Stimulated activated naive CD8-positive, alpha-beta T cell treated with anti-CD3 and anti-CD28 coated beads, Interleukin-15, Interleukin-2, amounts not matched to agents 100 ng/mL and 50 ng/mL, for 24 hours (primary cell): ENCODE measurements around the gene WDPCP.

Experiments used
- H3K27ac Mint-ChIP-seq: one replicate; pipeline ENCODE4 v1.8.0; 2021; ENCODE audit warnings: mild to moderate bottlenecking, mixed read lengths
- H3K27me3 Mint-ChIP-seq: one replicate; pipeline ENCODE4 v1.8.0; 2021; ENCODE audit warnings: mixed read lengths
- H3K36me3 Mint-ChIP-seq: one replicate; pipeline ENCODE4 v1.8.0; 2021; ENCODE audit warnings: low read depth, mixed read lengths
- H3K4me1 Mint-ChIP-seq: one replicate; pipeline ENCODE4 v1.8.0; 2021; ENCODE audit warnings: low read depth, mixed read lengths
- H3K4me3 Mint-ChIP-seq: one replicate; pipeline ENCODE4 v1.8.0; 2021; ENCODE audit warnings: mild to moderate bottlenecking, mixed read lengths
- H3K9me3 Mint-ChIP-seq: one replicate; pipeline ENCODE4 v1.8.0; 2021; ENCODE audit warnings: mixed read lengths

Gene WDPCP

DNA sequence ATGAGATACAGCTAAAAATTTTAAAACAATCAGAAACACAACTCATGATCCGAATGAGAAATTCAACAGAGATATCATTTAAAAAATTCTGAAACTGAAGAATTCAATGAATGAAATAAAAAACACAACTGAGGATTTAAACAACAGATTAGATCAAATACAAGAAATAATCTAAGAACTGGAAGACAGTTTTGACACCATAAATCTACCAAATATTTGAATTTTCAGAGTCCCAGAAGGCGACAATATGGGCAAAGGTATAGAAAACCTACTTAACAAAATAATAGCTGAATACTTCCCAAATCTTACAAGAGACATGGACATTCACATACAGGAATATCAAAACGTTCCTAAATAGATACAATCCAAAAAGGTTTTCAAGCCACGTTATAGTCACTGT is 315.7 kb downstream of the WDPCP start:
- Mint-ChIP-seq H3K27ac (no peak overlapping the region), H3K36me3 (peaks cover 46% of the 10 kb centered on the region), H3K4me1 (no peaks in the 10 kb centered on the region), H3K4me3 (no peak overlapping the region), H3K27me3 (no peaks in the 10 kb centered on the region), H3K9me3 (peaks cover 53% of the 10 kb centered on the region)

DNA sequence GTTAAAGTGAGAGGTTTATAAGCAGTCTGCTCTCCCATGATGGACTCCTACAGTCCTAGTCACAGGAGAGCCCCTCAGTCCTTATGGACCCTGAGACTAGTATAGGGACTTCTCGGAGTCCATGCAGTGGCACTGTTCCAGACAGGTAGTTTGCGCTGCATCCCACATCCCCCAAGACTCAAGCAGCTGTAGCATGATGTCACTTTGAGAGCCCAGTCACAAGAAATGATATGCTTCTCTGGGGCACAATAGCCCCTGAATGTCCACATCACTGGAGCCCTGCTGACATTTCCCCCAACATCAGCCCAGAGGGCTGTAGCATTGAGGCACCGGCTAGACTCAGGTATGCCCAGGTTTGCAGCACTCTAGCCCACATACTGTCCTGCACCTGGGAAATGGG is 317.6 kb downstream of the WDPCP start:
- no peak overlapping the region for H3K4me3 Mint-ChIP-seq
- H3K27ac Mint-ChIP-seq, result no peak overlapping the region
- peaks cover 43% of the 10 kb centered on the region for H3K36me3 Mint-ChIP-seq
- no peaks in the 10 kb centered on the region for H3K4me1 Mint-ChIP-seq
- H3K9me3 Mint-ChIP-seq, result peaks cover 49% of the 10 kb centered on the region
- H3K27me3 Mint-ChIP-seq, result no peaks in the 10 kb centered on the region

DNA sequence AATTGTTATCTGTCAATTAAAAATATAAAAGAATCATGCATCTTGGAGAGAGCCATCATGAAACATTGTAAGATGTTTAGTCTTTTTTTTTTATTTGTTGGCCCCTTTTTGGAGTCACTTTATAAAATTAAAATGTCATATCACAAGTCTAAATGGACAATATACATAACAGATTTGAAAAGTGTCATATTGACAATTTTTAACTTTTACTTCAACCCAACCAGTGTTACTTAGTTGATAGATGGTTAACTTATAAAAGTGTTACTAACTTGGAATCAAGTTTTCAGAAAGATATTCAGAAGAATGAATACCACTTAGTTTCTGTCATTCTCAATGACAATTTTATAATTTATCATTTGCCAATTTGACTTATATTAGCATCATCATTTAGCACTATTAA is 319.3 kb downstream of the WDPCP start:
- Mint-ChIP-seq H3K27ac (no peak overlapping the region), H3K27me3 (no peaks in the 10 kb centered on the region), H3K36me3 (peaks cover 37% of the 10 kb centered on the region), H3K4me3 (no peak overlapping the region), H3K4me1 (no peaks in the 10 kb centered on the region), H3K9me3 (peaks cover 35% of the 10 kb centered on the region)

DNA sequence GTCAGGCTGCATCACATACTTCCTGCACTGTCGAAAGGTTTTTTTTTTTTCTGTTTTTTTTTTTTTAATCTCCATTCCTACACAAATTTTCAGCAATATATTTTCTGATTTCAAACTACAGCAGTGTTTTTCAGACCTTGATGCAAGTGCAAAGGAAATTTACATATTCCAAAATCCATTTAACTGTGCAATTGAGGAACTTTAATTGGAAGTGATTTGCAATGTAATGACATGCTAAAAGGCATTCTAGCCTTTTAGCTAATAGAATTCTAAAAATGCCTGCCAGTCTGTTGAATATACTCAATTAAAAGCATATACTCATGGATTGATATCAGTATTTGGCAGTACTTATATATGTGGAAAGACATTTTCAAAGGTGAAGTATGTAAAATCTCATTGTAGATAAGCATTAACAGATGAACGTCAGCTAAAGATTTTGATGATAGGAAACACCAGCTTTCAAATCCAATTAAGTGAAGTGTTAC is 327.1 kb downstream of the WDPCP start:
- Mint-ChIP-seq H3K4me3 (no peak overlapping the region), H3K27ac (no peak overlapping the region), H3K36me3 (peaks cover 11% of the 10 kb centered on the region), H3K4me1 (peaks cover 12% of the 10 kb centered on the region), H3K27me3 (no peaks in the 10 kb centered on the region), H3K9me3 (peaks cover 4% of the 10 kb centered on the region)

DNA sequence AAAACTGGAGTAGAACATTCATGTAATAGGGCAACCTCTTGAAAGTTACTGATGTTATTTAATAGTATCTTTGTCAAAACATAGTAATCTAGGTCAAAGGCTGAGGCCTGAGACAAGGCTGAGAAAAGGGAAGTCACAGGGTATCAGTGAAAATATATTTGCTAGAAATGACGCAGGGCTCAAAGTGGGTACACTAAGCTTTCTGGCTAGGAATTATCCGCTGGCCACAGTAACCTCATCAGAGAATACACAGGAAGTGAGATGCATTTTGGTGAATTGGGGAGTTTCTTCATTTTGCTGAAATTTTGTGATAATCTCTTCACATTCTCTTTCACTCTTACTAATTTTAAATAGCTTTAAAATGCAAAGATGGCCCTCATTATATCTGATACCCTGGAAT is 330.8 kb downstream of the WDPCP start:
- peaks cover 19% of the 10 kb centered on the region for H3K9me3 Mint-ChIP-seq
- H3K27ac Mint-ChIP-seq, result no peak overlapping the region
- H3K4me3 Mint-ChIP-seq, result no peak overlapping the region
- peaks cover 12% of the 10 kb centered on the region for H3K4me1 Mint-ChIP-seq
- no peaks in the 10 kb centered on the region for H3K27me3 Mint-ChIP-seq
- H3K36me3 Mint-ChIP-seq, result peaks cover 14% of the 10 kb centered on the region

DNA sequence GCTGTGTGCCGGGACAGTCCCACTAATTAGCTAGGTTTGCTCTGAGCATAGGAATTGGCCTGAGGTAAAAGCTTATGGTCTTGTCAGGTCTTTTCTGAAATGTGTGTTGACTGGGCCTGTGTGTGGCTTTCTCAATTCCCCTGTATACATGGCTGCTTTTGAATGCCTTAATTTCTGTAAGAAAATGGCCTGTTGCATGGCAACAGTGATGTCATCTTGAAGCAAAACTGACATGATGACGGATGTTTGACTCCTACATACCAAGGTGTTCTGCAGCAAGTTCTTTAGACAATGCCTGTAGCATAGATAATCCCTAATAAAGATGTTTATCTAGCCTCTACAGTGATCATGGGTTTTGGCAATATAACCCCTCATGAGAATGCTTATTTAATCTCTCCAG is 339.1 kb downstream of the WDPCP start:
- no peak overlapping the region for H3K27ac Mint-ChIP-seq
- H3K4me1 Mint-ChIP-seq, result no peaks in the 10 kb centered on the region
- peaks cover 28% of the 10 kb centered on the region for H3K9me3 Mint-ChIP-seq
- H3K27me3 Mint-ChIP-seq, result no peaks in the 10 kb centered on the region
- H3K4me3 Mint-ChIP-seq, result no peak overlapping the region
- H3K36me3 Mint-ChIP-seq, result peaks cover 22% of the 10 kb centered on the region

DNA sequence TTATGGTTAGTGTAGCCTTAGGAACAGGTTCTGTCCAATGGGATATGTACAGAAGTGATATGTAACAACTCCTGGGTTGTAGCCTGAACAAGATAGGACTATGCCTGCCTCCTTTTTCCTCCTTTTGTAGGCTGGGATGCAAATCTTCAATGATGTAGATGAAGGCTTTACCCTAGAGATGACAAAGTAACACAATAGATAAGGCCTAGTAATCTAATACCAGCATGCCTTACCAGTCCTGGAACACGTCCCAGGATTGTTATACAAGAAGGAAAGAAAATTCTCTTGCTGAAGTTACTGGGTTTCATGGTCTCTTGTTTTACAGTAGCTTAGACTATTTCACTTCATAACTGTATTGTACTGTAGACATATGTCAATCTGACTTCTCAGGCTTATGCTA is 345.5 kb downstream of the WDPCP start:
- no peak overlapping the region for H3K4me3 Mint-ChIP-seq
- H3K27ac Mint-ChIP-seq, result no peak overlapping the region
- no peaks in the 10 kb centered on the region for H3K27me3 Mint-ChIP-seq
- no peaks in the 10 kb centered on the region for H3K4me1 Mint-ChIP-seq
- H3K36me3 Mint-ChIP-seq, result peaks cover 3% of the 10 kb centered on the region
- H3K9me3 Mint-ChIP-seq, result no peaks in the 10 kb centered on the region

DNA sequence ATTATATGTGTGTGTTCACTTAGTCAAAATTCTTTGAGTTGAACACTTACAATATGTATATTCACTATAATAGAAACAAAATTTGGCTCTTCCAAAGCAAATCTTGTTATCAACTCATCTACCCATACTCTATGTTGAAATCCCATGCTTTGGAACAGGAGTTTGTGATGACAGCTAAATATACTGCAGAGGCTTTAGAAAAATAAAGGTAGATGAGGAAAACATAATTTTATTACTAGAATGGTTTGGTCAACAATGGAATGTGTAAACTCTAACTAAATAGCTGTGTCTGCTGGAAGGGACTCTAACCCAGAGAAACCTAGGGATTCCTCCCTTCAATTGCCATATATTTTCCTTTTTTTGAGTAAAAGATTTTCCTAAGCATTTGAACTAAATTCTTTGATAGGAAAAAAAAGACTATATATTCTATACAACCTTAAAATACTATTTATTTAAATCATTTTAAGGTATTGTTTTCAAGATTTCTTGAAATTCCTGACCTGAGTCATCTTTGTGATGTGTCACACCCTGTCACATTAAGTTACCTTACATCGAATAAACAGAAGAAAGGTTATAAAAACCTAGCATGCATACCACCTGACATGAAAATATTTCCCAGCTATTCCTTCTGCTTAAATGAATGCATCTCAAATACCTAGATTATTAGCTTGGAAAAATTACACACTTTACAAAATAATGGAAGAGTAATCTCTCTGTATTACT is 362.2 kb downstream of the WDPCP start:
- Mint-ChIP-seq H3K4me3 (no peak overlapping the region), H3K27ac (no peak overlapping the region), H3K36me3 (peaks cover 2% of the 10 kb centered on the region), H3K4me1 (no peaks in the 10 kb centered on the region), H3K9me3 (peaks cover 3% of the 10 kb centered on the region), H3K27me3 (no peaks in the 10 kb centered on the region)

DNA sequence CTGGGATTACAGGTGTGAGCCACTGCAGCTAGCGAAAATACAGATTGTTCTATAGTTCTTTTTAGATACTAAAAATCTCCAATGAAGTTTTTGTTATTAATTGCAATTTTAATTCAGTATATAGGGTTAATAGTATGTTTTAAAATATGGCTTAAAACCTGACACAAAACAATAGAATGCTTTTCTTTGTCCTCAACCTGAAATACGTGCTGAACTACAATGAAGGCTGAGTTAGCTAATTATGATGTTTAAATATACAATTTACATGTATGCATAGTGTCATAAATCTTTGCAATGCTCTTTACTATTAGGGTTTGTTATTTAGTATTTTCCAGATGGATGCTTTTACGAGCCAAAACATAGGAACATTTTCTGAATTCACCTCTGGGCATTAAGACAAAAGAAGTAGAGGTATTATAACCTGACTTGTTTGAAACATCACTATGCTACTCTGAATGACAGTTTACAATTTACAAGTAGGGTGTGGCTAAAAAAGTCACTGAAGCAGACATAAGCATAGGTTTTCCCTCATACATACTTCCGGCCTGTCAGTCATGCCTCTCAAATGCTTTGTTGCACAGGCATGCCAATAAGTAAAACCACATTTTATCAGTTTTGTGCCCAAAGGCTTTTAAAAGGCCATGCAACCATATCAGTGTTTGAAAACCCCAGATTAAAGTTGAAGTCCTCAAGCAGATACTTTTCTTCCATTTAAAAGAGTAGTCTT is 369.3 kb downstream of the WDPCP start:
- H3K27me3 Mint-ChIP-seq, result no peaks in the 10 kb centered on the region
- H3K27ac Mint-ChIP-seq, result no peak overlapping the region
- H3K36me3 Mint-ChIP-seq, result peaks cover 3% of the 10 kb centered on the region
- no peaks in the 10 kb centered on the region for H3K4me1 Mint-ChIP-seq
- no peak overlapping the region for H3K4me3 Mint-ChIP-seq
- peaks cover 12% of the 10 kb centered on the region for H3K9me3 Mint-ChIP-seq

DNA sequence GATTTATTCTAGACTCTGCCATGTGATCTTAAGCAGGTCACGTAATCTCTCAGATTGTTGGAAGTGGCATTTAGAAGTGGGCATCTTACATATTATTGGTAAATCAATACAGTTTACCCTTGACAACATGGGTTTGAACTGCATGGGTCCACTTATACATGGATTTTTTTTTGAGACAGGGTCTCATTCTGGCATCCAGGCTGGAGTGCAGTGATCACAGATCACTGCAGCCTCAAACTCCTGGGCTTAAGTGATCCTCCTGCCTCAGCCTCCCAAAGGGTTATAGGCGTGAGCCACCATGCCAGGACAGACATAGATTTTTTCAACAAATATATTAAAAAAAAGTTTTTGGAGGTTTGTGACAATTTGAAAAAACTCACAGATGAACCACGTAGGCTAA is 393.0 kb downstream of the WDPCP start:
- H3K4me1 Mint-ChIP-seq, result no peaks in the 10 kb centered on the region
- H3K36me3 Mint-ChIP-seq, result peaks cover 4% of the 10 kb centered on the region
- H3K4me3 Mint-ChIP-seq, result no peak overlapping the region
- no peak overlapping the region for H3K27ac Mint-ChIP-seq
- no peaks in the 10 kb centered on the region for H3K9me3 Mint-ChIP-seq
- H3K27me3 Mint-ChIP-seq, result no peaks in the 10 kb centered on the region

DNA sequence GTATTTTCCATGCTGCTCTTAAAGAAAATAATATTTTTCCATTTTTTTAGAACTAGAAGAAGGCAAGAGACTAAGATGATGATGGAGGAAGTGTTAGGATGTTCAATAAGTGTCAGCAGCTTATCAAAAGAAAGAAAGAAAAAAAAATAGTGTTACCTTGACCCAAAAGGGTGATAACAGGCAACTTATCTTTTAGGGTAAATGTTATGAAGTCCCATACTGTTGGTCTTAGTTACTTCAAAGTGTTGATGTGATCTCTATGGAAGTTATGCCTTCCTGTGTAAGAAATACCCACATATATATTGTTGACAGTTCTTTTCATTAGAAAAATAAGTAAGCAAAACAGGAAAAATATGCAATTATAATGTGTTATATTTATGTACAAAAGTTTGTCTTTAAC is 394.1 kb downstream of the WDPCP start:
- Mint-ChIP-seq H3K27me3 (no peaks in the 10 kb centered on the region), H3K27ac (no peak overlapping the region), H3K9me3 (peaks cover 7% of the 10 kb centered on the region), H3K36me3 (peaks cover 11% of the 10 kb centered on the region), H3K4me1 (no peaks in the 10 kb centered on the region), H3K4me3 (no peak overlapping the region)

DNA sequence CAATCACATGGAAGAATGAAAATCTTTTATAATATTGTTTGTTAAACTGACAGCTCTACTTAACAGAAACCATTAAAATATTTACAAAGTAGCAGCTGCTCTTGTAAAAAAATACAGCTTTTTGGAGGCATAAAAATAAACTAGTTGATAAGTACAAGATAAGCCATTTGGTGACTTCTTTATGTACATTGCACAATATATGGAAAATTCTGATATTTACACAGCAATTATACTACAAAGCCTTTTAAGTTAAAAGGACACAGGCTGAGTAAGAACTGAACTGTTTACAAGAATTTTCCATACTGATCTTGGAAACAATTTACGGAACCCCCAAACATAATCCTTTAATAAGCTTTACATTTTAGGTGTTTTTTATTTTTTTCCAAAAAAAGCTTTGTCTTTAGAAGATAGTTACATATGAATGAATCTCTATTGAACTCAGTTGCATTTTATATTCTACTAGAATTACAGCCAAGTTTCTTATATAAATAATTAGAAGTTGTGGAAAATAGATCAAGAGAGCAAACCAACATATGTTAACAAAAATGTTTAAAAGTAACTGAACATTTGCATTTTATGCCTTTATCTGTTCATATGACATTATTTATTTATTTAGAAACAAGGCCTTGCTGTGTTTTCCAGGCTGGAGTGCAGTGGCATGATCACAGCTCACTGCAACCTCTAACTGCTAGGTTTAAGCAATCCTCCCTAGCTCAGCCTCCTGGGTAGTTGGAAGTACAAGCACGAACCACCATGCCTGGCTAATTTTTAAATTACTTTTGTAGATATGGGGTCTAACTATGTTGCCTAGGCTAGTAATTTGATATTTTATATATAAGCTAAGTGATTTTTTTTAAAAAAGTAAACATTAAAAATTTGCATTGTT is 395.1 kb downstream of the WDPCP start:
- peaks cover 22% of the 10 kb centered on the region for H3K36me3 Mint-ChIP-seq
- no peak overlapping the region for H3K27ac Mint-ChIP-seq
- no peaks in the 10 kb centered on the region for H3K4me1 Mint-ChIP-seq
- H3K4me3 Mint-ChIP-seq, result no peak overlapping the region
- no peaks in the 10 kb centered on the region for H3K27me3 Mint-ChIP-seq
- H3K9me3 Mint-ChIP-seq, result peaks cover 17% of the 10 kb centered on the region

DNA sequence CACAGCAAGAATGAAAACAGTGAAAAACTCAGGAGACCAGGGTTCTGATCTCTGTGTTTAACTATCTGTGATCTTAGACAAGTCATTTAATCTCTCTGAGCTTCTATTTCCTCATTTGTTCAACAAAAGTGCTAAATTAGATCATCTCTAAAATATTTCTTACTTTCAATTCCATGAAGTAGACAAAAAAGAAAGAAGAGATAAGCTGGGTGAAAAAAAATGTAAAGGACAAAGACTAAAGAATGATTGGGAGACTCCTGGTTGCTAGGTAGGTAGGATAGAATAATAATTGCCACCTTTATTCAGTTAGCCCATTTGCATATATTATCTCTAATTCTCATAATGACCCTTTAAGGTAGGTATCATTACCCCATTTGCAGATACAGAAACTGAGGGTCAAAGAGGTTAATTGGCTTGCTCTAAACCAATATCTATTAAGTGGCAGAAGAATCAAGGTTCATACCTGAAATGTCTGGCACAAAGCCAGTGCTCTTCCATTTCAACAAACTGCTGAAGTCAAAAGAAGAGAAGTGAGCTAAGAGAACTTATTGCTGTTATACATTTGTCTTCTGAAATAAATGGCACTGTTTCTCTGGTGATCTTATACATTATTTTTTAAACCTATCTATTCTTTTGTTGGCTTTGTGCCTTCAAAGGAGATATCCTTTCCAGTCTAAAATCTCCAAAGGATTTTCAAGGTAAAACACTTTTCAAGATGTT is 395.9 kb downstream of the WDPCP start:
- no peak overlapping the region for H3K4me3 Mint-ChIP-seq
- no peaks in the 10 kb centered on the region for H3K27me3 Mint-ChIP-seq

DNA sequence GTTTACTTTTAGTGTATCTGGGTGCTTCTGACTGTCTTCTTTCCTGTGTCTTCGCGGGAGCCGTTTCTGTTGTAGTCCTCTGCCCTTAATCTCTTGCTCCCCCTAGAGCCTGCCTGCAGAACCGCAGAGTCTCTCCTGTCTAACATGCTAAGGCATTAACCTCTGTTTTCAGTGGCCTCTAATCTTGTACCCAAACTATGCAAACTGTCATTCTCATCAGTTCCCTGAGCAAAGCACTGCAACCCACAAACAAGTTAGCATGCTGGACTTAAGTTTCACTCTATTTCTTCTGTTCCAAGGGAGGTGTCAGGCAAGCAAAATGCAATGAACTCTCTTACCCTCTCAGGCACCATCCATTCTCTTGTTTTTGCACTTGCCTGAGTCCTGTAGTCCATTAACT is 399.3 kb downstream of the WDPCP start:
- peaks cover 35% of the 10 kb centered on the region for H3K36me3 Mint-ChIP-seq
- no peak overlapping the region for H3K27ac Mint-ChIP-seq
- no peak overlapping the region for H3K4me3 Mint-ChIP-seq
- H3K9me3 Mint-ChIP-seq, result peaks cover 37% of the 10 kb centered on the region
- H3K4me1 Mint-ChIP-seq, result no peaks in the 10 kb centered on the region
- H3K27me3 Mint-ChIP-seq, result no peaks in the 10 kb centered on the region

More for the DNA sequence above, 395.9 kb downstream of the WDPCP start:
- Mint-ChIP-seq H3K9me3 (peaks cover 23% of the 10 kb centered on the region), H3K36me3 (peaks cover 23% of the 10 kb centered on the region), H3K4me1 (no peaks in the 10 kb centered on the region), H3K27ac (no peak overlapping the region)
